ENCODE data around the gene JUND. TPM values are rescaled to one million over a fixed set of nuclear protein-coding genes. Genes with fewer than 3 reads are reported as not detected.

Gene JUND
- total RNA-seq, 1 donor: 85.6 TPM

DNA sequence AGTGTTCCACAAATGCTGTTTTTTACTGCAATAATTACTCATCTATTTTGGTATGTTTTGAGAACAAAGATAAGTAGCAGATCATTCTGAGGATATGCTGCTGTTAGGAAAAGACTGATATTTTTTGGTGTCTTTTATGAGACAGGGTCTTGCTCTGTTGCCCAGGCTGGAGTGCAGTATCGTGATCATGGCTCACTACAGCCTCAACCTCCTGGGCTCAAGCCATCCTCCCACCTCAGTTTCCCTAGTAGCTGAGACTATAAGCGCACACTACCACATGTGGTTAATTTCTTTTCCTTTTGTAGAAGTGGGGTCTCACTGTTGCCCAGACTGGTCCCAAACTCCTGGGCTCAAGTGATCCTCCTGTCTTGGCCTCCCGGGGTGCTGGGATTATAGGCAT lies 32.0 kb upstream of the JUND start:
- no peak overlapping the region for H3K4me3 ChIP-seq (ENCODE audit: low read depth, low read length)
- no peak for TF ChIP-seq CTCF (IDR thresholded peaks at IDR 0.05; ENCODE audit: insufficient read depth, low read length)
- no peak for DNase-seq (ENCODE audit: low read depth)

DNA sequence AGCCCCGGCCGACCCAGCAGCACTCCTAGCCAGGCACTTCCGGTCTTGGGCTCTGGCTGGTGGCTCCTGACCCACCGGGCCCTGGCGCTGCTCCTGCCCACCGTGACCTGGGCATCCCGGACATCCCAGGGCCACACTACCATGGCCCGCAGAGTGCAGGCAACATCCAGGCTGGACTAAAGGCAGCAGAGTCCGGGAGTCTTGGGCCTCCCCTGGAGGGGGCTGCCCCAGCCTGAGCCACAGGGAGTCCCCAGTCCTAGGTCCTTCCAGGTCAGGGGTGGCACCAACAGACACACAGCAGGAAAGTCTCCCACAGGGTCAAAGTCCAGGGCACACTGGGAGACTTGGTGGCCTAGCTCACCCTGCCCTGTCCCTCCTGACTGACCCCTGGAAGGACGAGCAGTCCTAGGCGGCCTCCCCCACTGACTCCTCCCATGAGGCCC lies 30.7 kb upstream of the JUND start:
- no peak for DNase-seq (ENCODE audit: low read depth)
- TF ChIP-seq CTCF (IDR thresholded peaks at IDR 0.05; ENCODE audit: insufficient read depth, low read length): no peak
- H3K4me3 ChIP-seq (ENCODE audit: low read depth, low read length): no peak overlapping the region

GRCh38 chr19:18311502-18312091 lies 30.2 kb upstream of the JUND start:
- TF ChIP-seq CTCF (IDR thresholded peaks at IDR 0.05; ENCODE audit: insufficient read depth, low read length): no peak
- H3K4me3 ChIP-seq (ENCODE audit: low read depth, low read length): no peak overlapping the region
- no peak for DNase-seq (ENCODE audit: low read depth)

DNA sequence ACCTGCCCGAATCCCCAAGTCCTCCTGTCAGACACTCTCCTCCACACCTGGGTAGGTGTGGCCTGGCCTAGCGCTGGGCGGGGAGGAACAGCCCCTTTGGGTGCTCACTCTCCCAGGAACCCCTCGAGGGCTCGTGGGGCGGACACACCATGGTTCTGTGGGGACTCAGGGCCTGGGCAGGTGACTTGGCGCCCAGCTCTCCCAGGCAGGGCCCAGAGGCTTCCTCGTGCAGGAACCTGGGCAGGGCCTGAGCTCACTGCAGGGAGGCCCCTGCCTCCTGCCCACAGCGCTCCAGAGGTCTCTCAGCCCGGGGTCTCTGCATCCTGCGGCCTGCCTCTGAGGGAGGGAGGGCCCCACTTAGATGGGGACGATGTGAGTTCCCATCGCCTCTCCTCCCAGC lies 29.5 kb upstream of the JUND start:
- DNase-seq (ENCODE audit: low read depth): no peak
- TF ChIP-seq CTCF (IDR thresholded peaks at IDR 0.05; ENCODE audit: insufficient read depth, low read length): no peak
- no peak overlapping the region for H3K4me3 ChIP-seq (ENCODE audit: low read depth, low read length)

DNA sequence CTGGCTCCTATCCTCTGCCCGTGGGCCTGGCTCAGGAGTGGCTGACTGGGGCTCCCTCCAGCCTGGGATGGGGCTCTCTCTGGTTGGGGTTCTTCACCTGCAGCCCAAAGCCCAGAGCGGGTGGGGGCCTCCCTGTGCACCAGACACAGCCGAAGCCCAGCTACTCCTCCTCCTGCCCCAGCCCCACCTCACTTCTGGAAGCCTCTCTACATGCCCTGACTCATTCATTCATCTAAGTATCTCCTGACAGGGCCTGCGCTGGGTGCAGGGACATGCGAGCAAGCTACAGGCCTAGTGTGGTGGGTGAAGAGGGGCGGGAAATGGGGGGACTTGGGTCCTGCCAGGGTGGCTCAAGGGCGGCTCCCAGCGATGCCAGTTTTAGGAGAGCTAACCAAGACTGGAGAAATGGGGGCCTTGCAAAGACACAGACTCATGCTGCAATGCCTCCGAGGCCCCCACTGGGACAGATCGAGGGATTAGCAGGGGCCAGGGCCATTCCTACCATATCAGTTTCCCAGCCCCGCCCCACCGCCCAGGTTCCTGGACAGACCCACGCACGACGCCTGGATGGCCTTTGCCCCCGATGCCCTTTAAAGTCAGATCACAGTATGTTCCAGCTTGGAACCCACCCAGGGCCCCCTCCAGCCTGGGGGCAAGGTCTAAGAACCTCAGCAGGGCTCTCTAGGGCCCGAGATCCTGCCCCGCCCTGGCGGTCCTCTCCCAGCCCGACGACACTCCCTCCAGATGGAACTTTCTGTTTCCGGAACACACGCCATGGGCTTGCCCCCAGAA lies 28.9 kb upstream of the JUND start:
- no peak for DNase-seq (ENCODE audit: low read depth)
- no peak overlapping the region for H3K4me3 ChIP-seq (ENCODE audit: low read depth, low read length)
- no peak for TF ChIP-seq CTCF (IDR thresholded peaks at IDR 0.05; ENCODE audit: insufficient read depth, low read length)

DNA sequence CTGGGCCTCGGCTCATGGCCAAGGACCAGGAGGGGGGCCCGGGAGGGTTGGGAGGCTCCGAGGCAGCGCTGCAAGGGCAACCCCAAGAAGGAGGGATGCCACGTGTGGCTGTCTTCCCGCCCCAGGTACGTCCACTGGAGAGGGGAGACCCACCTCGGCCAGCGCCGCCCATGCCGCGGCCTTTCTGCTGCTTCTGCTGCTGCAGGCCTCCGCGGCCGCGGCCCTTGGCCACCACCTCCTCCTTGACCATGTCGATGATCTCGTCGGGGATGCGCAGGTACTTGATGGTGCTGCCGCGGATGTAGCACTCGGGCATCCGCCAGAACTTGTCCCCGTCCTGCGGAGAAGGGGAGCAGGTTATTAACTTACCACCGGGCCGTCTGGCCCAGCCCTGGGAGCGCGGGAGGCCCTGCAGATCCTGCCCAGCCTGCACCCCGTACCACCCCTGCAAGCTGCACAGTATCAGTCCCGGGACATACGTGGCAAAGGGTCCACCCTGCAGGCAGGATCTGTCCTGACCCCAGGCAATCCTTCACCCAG lies 28.2 kb upstream of the JUND start:
- no peak for DNase-seq (ENCODE audit: low read depth)
- H3K4me3 ChIP-seq (ENCODE audit: low read depth, low read length): no peak overlapping the region
- no peak for TF ChIP-seq CTCF (IDR thresholded peaks at IDR 0.05; ENCODE audit: insufficient read depth, low read length)

Data from fibroblast of the aortic adventitia (primary cell).